ENCODE results near the gene SEC14L1.

- no peak for TF ChIP-seq CTCF (IDR thresholded peaks at IDR 0.05; ENCODE audit: control extremely low read depth in 1 of 3, insufficient read depth in 1 of 3, low read depth in 1 of 3, low read length in 3 of 3)
- no peak for TF ChIP-seq POLR2AphosphoS5 (IDR thresholded peaks at IDR 0.05; ENCODE audit: low read depth, low read length)
- TF ChIP-seq SP1 (IDR thresholded peaks at IDR 0.05; ENCODE audit: low read depth, low read length), result no peak
- no peak for TF ChIP-seq YY1 (IDR thresholded peaks at IDR 0.05; ENCODE audit: low read depth, low read length)
- no peak for TF ChIP-seq USF2 (IDR thresholded peaks at IDR 0.05; ENCODE audit: low read length)
- no peak for TF ChIP-seq SIN3A (conservative IDR thresholded peaks at IDR 0.05 in 1 of 2, IDR thresholded peaks at IDR 0.05 in 1 of 2; ENCODE audit: low read depth in 1 of 2, low read length in 2 of 2)
- TF ChIP-seq, protein P1, sequence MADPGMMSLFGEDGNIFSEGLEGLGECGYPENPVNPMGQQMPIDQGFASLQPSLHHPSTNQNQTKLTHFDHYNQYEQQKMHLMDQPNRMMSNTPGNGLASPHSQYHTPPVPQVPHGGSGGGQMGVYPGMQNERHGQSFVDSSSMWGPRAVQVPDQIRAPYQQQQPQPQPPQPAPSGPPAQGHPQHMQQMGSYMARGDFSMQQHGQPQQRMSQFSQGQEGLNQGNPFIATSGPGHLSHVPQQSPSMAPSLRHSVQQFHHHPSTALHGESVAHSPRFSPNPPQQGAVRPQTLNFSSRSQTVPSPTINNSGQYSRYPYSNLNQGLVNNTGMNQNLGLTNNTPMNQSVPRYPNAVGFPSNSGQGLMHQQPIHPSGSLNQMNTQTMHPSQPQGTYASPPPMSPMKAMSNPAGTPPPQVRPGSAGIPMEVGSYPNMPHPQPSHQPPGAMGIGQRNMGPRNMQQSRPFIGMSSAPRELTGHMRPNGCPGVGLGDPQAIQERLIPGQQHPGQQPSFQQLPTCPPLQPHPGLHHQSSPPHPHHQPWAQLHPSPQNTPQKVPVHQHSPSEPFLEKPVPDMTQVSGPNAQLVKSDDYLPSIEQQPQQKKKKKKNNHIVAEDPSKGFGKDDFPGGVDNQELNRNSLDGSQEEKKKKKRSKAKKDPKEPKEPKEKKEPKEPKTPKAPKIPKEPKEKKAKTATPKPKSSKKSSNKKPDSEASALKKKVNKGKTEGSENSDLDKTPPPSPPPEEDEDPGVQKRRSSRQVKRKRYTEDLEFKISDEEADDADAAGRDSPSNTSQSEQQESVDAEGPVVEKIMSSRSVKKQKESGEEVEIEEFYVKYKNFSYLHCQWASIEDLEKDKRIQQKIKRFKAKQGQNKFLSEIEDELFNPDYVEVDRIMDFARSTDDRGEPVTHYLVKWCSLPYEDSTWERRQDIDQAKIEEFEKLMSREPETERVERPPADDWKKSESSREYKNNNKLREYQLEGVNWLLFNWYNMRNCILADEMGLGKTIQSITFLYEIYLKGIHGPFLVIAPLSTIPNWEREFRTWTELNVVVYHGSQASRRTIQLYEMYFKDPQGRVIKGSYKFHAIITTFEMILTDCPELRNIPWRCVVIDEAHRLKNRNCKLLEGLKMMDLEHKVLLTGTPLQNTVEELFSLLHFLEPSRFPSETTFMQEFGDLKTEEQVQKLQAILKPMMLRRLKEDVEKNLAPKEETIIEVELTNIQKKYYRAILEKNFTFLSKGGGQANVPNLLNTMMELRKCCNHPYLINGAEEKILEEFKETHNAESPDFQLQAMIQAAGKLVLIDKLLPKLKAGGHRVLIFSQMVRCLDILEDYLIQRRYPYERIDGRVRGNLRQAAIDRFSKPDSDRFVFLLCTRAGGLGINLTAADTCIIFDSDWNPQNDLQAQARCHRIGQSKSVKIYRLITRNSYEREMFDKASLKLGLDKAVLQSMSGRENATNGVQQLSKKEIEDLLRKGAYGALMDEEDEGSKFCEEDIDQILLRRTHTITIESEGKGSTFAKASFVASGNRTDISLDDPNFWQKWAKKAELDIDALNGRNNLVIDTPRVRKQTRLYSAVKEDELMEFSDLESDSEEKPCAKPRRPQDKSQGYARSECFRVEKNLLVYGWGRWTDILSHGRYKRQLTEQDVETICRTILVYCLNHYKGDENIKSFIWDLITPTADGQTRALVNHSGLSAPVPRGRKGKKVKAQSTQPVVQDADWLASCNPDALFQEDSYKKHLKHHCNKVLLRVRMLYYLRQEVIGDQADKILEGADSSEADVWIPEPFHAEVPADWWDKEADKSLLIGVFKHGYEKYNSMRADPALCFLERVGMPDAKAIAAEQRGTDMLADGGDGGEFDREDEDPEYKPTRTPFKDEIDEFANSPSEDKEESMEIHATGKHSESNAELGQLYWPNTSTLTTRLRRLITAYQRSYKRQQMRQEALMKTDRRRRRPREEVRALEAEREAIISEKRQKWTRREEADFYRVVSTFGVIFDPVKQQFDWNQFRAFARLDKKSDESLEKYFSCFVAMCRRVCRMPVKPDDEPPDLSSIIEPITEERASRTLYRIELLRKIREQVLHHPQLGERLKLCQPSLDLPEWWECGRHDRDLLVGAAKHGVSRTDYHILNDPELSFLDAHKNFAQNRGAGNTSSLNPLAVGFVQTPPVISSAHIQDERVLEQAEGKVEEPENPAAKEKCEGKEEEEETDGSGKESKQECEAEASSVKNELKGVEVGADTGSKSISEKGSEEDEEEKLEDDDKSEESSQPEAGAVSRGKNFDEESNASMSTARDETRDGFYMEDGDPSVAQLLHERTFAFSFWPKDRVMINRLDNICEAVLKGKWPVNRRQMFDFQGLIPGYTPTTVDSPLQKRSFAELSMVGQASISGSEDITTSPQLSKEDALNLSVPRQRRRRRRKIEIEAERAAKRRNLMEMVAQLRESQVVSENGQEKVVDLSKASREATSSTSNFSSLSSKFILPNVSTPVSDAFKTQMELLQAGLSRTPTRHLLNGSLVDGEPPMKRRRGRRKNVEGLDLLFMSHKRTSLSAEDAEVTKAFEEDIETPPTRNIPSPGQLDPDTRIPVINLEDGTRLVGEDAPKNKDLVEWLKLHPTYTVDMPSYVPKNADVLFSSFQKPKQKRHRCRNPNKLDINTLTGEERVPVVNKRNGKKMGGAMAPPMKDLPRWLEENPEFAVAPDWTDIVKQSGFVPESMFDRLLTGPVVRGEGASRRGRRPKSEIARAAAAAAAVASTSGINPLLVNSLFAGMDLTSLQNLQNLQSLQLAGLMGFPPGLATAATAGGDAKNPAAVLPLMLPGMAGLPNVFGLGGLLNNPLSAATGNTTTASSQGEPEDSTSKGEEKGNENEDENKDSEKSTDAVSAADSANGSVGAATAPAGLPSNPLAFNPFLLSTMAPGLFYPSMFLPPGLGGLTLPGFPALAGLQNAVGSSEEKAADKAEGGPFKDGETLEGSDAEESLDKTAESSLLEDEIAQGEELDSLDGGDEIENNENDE (IDR thresholded peaks at IDR 0.05; ENCODE audit: insufficient replicate concordance, low read length), result no peak
- TF ChIP-seq POLR2A (IDR thresholded peaks at IDR 0.05; ENCODE audit: control extremely low read depth in 1 of 2, low read depth in 2 of 2, low read length in 2 of 2), result no peak
- no peak for TF ChIP-seq RFX5 (IDR thresholded peaks at IDR 0.05; ENCODE audit: borderline replicate concordance, low read depth, low read length)
- no peak for TF ChIP-seq GTF2F1 (IDR thresholded peaks at IDR 0.05; ENCODE audit: borderline replicate concordance, low read depth, low read length)
- TF ChIP-seq CEBPB (IDR thresholded peaks at IDR 0.05; ENCODE audit: low read depth, low read length), result no peak
- no peak for TF ChIP-seq EGR1 (IDR thresholded peaks at IDR 0.05; ENCODE audit: borderline replicate concordance, low read depth, low read length)
These were observed 19.5 kb downstream of the SEC14L1 start for GRCh38 chr17:77160091-77160874.
